K562 (cell line): ENCODE results near the gene ZNF672. TPM values are rescaled to one million over a fixed set of nuclear protein-coding genes. Genes with fewer than 3 reads are reported as not detected.

Source experiments
- ATF7 ChIP-seq: fragments of 450-650 bp; IDR thresholded peaks from 2 replicates; pipeline ENCODE4 v1.7.1; 2014; ENCODE audit warnings: mild to moderate bottlenecking, moderate library complexity
- CBX2 ChIP-seq: fragments of 200-600 bp; sonication (generic); IDR thresholded peaks from one replicate; pipeline ENCODE4 v1.6.1; 2012; ENCODE audit warnings: mild to moderate bottlenecking, low read length, inconsistent platforms; ENCODE audit not compliant: insufficient read depth, poor library complexity, severe bottlenecking
- CEBPG ChIP-seq, 3 experiments: fragments of 200-800 bp in 1 of 3; sonication (Bioruptor generic) in 1 of 3; sonication (generic) in 1 of 3; formaldehyde crosslinking in 1 of 3; IDR thresholded peaks in 2 of 3; conservative IDR thresholded peaks in 1 of 3; 2 replicates each; pipeline versions ENCODE4 v1.6.1 to v1.8.0; 2016 to 2022; ENCODE audit warnings: missing compliant biosample characterization in 2 of 3, missing genetic modification characterization in 2 of 3, mild to moderate bottlenecking in 1 of 3, missing genetic modification reagents in 1 of 3
- HNRNPH1 ChIP-seq: fragments of 200-400 bp; formaldehyde crosslinking; optimal IDR thresholded peaks from 2 replicates; pipeline ENCODE3; 2017; ENCODE audit warnings: low read depth, mild to moderate bottlenecking, low read length, moderate library complexity
- HNRNPL ChIP-seq: fragments of 200-400 bp; formaldehyde crosslinking; IDR thresholded peaks from 2 replicates; pipeline ENCODE4 v1.6.1; 2017; ENCODE audit warnings: low read depth, mild to moderate bottlenecking, low read length
- MCM2 ChIP-seq: fragments of 450-650 bp; IDR thresholded peaks from 2 replicates; pipeline ENCODE4 v1.6.1; 2017; ENCODE audit warnings: low read depth, mild to moderate bottlenecking
- MIER1 ChIP-seq: fragments of 450-650 bp; IDR thresholded peaks from 2 replicates; pipeline ENCODE4 v1.6.1; 2016; ENCODE audit warnings: antibody characterized with exemption, mild to moderate bottlenecking, low read depth
- NFRKB ChIP-seq: fragments of 450-650 bp; IDR thresholded peaks from 2 replicates; pipeline ENCODE4 v1.6.1; 2016; ENCODE audit warnings: low read depth
- PHF21A ChIP-seq: fragments of 450-650 bp; IDR thresholded peaks from 2 replicates; pipeline ENCODE4 v1.6.1; 2017; ENCODE audit warnings: low read depth, borderline replicate concordance
- POLR2A ChIP-seq: fragments of 450-650 bp; conservative IDR thresholded peaks from 2 replicates; pipeline ENCODE4 v1.6.1; 2016
- SNAPC5 ChIP-seq: fragments of 250-450 bp; sonication (Bioruptor Pico); IDR thresholded peaks from 2 replicates; pipeline ENCODE4 v1.8.0; 2021; ENCODE audit warnings: moderate library complexity, mild to moderate bottlenecking, inconsistent platforms
- TFE3 ChIP-seq: fragments of 450-650 bp; formaldehyde crosslinking; IDR thresholded peaks from 2 replicates; pipeline ENCODE4 v1.4.0; 2020; ENCODE audit warnings: mild to moderate bottlenecking, mixed read lengths
- THRA ChIP-seq: fragments of 450-650 bp; IDR thresholded peaks from 2 replicates; pipeline ENCODE4 v1.6.1; 2017; ENCODE audit warnings: mild to moderate bottlenecking, moderate library complexity
- THRAP3 ChIP-seq: fragments of 450-650 bp; IDR thresholded peaks from 2 replicates; pipeline ENCODE4 v1.6.1; 2016; ENCODE audit warnings: mild to moderate bottlenecking, inconsistent platforms, borderline replicate concordance
- ZBTB11 ChIP-seq, 3 experiments: fragments of 200-800 bp in 1 of 3; fragments of 250-450 bp in 1 of 3; fragments of 450-650 bp in 1 of 3; sonication (Bioruptor Pico) in 1 of 3; sonication (Bioruptor generic) in 1 of 3; formaldehyde crosslinking in 1 of 3; IDR thresholded peaks; 2 replicates each; pipeline versions ENCODE4 v1.6.1 to v1.8.0; 2016 to 2022; ENCODE audit warnings: mild to moderate bottlenecking in 2 of 3, missing genetic modification characterization in 2 of 3, missing compliant biosample characterization in 1 of 3, moderate library complexity in 1 of 3
- ZEB2 ChIP-seq: fragments of 450-650 bp; IDR thresholded peaks from 2 replicates; pipeline ENCODE4 v1.6.1; 2016
- ZNF398 ChIP-seq: fragments of 250-450 bp; sonication (Bioruptor Pico); IDR thresholded peaks from 2 replicates; pipeline ENCODE4 v1.8.0; 2021; ENCODE audit warnings: moderate library complexity, mild to moderate bottlenecking, inconsistent platforms
- ZNF589 ChIP-seq: fragments of 200-800 bp; sonication (Bioruptor generic); IDR thresholded peaks from 2 replicates; pipeline ENCODE4 v1.6.1; 2016; ENCODE audit warnings: low read depth, missing genetic modification characterization, missing compliant biosample characterization
- polyA plus RNA-seq, 8 experiments: library from polyadenylated mRNA; depleted of rRNA in 4 of 8; stranded (reverse) in 5 of 8; unstranded in 3 of 8; fragments of >200 nt; fragmentation: Nextera tagmentation in 2 of 8; fragmentation: Illumina TruSeq in 1 of 8; extraction: Ambion mirVana in 2 of 8; extraction: Trizol in 1 of 8; gene quantifications; 2 replicates each; pipeline versions ENCODE4 v1.2.1 to v1.2.3, GENCODE V29; 2011 to 2014; ENCODE audit warnings: inconsistent platforms in 1 of 8, missing spikeins in 1 of 8
- total RNA-seq, 7 experiments: library from RNA; depleted of rRNA in 6 of 7; stranded (reverse); fragments of >200 nt in 6 of 7; fragmentation: Illumina TruSeq in 2 of 7; extraction: Trizol in 2 of 7; gene quantifications; 2 replicates each; pipeline versions ENCODE4 v1.2.1 to v1.2.3, GENCODE V29; 2011 to 2021; ENCODE audit warnings: low replicate concordance in 1 of 7

ZNF672 gene
- total and polyA plus RNA-seq, 9 of the 15 experiments (the other 6 are each of a cell fraction or from before 2014, with no cell fraction given): 1.9 to 57.9 (median 24.1) TPM

GRCh38 chr1:248834343-248834940 lies 3.6 kb upstream of the ZNF672 start (continued):
- TF ChIP-seq ZBTB11 (CRISPR knock-in tag; IDR thresholded peaks at IDR 0.05) (no peak; a peak in 1 of 6 replicates), CEBPG (CRISPR knock-in tag; IDR thresholded peaks at IDR 0.05) (no peak), CEBPG (tag; conservative IDR thresholded peaks at IDR 0.05 in 1 of 2, IDR thresholded peaks at IDR 0.05 in 1 of 2) (no peak), TFE3 (CRISPR knock-in tag) (no peak), MCM2 (no peak), HNRNPH1 (no peak), ZNF589 (CRISPR knock-in tag) (no peak), THRA (no peak), POLR2A (peak; percentile 64), ZNF398 (no peak), SNAPC5 (no peak), ZEB2 (no peak), HNRNPL (no peak), ATF7 (no peak), MIER1 (0 out of 2 replicates have a peak, but pooled peaks have one; percentile 8), CBX2 (no peak), PHF21A (no peak), THRAP3 (0 out of 2 replicates have a peak, but pooled peaks have one; percentile 64), NFRKB (0 out of 2 replicates have a peak, but pooled peaks have one; percentile 31)
